GM19025 (cell line): ENCODE data around the gene EMILIN2.
"Not testable (repeated sequence)": the region's sequence is repeated elsewhere in the genome, so short reads cannot be mapped to it uniquely, and the experiment has no call there.

ENCODE experiments used
- ATAC-seq: cut with Tn5 transposase; IDR thresholded peaks from one replicate; pipeline ENCODE4 v1.9.1; 2021; ENCODE audit warnings: mild to moderate bottlenecking, low read depth, moderate library complexity; ENCODE audit not compliant: unreplicated experiment

EMILIN2 gene

GRCh38 chr18:2912357-2913299 is 65.8 kb downstream of the EMILIN2 start:
- no peak for ATAC-seq

GRCh38 chr18:2913398-2914005 is 66.7 kb downstream of the EMILIN2 start:
- ATAC-seq, result no peak

DNA sequence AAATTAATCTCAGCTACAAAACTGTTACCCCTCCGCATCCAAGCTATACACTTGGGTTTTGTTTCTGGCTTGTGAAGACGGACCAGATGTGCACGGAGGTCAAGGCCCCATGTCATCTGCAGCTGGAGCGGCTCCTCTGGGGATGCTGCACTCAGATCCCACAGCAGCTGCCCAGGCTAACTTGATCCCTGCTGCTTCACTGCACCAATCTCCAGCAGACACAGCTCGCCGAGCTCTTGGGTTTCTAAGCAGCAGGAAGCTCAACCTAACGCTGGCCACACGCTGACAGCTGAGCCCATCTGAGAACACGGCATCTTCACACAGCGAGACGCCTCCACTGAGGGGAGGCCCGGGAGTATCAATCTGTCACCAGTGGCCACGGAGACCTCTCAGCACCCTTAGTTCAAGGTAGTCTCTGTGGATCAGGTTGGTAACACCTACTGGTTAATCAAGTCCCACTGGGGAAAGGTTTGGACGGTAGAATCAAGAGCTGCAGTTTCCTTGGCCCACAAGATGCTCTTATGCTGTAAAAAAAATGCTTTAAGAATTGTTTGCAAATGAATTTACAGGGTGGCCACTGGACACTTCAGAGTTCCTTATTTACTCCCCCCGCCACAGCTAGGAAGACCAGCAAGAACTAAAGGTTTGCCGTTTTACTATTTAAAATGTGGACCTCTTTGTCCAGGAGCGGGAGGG is 67.5 kb downstream of the EMILIN2 start:
- no peak for ATAC-seq

DNA sequence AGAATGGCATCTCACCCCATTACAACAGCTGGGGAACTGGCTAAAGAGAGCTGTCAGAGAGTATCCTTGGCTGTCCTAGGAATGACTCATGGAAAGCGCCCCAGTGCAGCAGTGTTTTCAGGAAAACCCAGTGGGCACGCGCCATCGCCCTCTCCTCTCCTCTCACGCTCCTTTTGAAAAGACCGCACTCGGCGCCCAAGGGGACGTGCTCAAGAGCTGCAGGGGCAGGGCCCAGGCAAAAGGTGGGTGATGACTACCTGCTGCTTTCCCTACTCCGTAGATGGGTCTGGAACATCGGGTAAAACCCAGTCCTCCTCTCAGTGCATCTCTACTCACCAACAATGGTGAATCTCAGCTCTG is 68.1 kb downstream of the EMILIN2 start:
- ATAC-seq, result no peak

DNA sequence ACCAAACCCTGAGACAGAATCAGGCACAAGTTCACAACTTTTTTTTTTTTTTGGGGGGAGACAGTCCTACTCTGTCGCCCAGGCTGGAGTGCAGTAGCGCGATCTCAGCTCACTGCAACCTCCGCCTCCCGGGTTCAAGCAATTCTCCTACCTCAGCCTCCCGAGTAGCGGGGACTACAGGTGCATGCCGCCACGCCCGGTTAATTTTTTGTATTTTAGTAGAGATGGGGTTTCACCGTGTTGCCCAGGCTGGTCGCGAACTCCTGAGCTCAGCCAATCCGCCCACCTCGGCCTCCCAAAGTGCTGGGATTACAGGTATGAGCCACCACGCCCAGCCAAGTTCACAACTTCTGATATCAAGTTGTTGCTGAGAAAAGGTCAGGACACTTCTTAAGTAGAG is 68.7 kb downstream of the EMILIN2 start:
- ATAC-seq, result not testable (repeated sequence)

DNA sequence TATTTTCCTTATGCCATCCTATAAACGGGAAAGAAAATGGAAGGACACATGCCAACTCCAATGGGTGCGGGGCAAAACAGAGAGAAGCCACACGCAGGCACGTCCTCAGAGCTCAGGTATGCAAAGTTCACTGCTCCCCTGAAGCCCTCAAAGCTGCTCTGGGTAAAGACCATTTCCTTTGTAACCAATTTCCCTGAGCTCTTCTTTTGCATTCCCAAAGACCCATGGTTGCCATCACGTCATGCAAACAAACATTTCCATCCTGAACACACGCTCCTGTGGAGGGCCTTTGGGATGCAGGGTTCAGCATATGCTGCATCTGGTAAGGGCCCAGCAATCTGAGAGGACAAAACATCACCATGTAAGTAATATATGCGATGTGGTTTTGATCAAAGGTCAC is 69.4 kb downstream of the EMILIN2 start:
- ATAC-seq, result no peak

DNA sequence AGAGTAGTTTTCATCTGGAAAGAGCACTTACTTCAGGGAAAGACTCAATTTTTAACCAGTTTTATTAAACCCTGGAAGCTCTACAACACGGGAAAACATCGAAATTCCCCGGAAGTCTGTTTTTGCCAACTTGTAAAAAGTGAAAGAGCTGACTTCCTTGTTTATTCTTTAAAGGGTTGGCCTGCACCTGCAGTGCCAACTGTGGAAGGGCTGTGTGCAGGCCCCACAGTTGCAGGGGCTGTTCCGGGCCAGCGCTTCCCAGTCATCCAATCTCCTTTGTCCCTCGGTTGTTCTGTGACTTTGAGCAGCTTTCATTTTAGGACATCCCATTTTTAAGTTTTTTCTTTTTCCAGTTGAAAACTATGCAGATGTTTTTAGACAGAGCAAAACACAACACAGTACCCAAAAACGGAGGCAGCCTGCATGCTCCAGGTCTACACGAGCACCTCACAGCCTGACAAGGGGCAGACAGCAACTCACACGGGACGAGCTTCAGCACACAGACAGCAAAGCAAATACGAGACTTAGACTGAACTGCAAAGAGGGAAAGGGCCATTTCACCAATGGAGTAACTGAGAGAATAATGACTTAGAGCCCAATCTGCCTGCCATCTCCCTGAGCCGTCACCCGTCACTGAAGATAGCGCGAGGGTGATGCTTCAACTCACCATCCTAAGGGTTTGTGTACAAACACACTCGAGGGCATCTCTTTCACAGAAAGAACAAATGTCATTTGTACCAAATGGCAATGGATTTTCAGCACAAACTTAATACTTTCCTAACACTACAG is 70.6 kb downstream of the EMILIN2 start:
- no peak for ATAC-seq

- no peak for ATAC-seq
Observed at GRCh38 chr18:2918761-2919550, 72.2 kb downstream of the EMILIN2 start.

DNA sequence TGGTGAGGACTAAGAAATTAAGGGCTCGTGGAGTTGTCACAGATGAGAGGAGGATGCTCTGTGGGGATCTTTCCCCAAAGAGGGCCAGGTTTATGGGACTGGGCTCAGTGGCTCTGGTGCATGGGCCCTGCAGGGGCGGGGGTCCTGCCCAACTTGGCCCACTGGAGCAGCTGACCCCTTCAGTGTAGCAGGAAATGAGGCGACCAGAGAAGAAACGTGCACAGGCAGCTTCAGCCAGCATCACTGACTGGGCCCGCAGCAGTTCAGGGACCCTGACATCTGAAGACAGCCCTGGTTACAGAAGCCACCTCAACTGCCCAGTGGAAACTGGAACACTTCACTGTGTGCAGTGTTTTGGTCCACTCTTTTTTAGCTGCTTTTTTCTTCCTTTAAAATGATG is 72.8 kb downstream of the EMILIN2 start:
- no peak for ATAC-seq

DNA sequence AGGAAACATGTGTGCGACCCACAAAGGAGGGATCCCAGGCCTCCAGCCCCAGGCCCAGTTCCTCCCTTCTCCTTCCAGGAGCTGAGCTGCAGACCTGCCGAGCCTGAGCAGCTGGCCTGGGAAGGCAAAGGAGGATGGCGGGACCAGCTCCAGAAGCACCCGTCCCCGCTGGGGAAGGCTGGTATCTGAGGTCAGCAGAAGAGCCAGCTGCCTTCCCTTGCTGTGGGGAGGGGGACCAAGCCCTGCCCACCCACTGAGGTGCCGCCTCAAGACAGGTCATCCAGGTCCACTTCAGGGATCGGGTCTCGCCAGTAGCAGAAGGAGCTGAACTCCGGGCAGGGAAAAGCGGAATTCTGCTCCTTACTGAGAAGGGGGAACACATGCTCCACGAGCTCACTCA is 73.2 kb downstream of the EMILIN2 start:
- no peak for ATAC-seq

DNA sequence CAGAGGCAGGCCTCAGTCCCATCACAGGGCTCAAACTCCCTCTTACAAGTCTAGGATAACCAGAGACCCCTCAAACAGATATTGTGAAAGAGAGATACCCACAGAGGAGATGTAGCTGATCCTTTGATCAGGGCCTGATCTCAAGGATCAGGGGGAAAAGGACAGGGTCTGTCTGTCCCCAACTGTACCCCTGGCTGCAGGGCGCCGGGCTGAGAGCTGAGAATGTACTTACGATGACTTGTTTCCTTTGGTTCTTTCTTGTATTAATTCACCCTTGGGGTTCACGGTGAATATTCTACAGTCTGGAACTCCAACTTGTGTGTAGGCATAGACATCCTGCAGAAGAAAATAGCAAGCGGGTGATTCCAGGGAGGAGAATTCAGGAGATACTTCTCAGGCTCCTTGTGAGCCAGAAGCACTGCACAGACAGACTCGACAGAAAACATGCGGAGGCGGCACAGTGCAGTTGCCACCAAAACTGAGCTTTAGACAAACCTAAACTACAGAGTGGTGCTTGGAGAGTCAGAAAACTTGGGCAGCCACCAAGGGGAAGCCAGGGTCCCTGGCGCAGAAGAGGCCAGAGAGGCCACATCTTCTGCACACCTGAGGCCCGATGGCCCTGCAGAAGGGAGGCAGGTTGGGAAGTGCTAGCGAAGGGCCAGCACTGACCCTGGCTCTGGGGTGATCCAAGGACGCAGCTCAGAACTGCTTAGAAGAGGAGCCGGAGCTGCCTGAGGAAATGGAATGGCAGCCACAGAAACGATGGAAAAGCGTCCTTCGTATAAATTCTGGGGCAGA is 73.9 kb downstream of the EMILIN2 start:
- ATAC-seq, result no peak

- ATAC-seq, result no peak
Observed at GRCh38 chr18:2921778-2922177, 75.0 kb downstream of the EMILIN2 start.

DNA sequence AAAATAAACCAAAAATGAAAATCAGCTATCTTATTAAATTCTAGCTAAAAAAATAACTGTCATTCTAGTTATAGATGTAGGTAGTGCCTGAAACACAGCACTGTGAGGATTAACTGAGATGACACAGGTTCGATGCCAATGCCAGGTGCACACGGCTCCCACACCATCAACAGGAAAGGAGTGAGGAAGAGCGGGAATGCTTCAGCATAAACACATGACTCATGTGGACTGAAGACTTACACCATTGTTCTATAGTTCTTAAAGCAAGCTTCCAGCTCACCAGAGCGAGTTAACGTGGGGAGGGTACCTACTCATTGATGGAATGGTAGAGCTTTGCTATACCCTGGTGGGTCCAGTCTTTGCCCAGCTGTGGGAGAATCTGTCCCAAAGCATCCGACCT is 76.7 kb downstream of the EMILIN2 start:
- no peak for ATAC-seq

DNA sequence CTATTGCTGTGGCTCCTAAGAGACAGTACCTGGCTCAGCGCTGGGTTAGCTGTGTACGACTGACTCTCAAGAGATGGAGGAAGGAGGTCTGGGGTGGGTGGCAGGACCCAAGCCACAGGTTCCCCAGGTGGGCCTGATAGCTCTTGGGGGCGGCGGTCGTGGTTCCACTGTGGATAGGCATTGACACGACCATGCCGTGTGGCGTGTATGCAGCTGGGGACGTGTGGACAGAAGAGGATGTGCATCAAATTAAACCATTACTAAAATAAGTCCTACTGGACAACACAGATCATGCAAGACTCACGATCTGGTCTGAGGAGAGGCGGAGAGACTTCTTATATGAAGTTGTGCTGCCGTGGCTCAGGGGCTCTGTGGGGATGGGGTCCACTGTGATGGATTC is 78.1 kb downstream of the EMILIN2 start:
- no peak for ATAC-seq

GRCh38 chr18:2926528-2926927 is 79.7 kb downstream of the EMILIN2 start:
- no peak for ATAC-seq

- ATAC-seq, result no peak
Observed at GRCh38 chr18:2927745-2928144, 80.9 kb downstream of the EMILIN2 start.

DNA sequence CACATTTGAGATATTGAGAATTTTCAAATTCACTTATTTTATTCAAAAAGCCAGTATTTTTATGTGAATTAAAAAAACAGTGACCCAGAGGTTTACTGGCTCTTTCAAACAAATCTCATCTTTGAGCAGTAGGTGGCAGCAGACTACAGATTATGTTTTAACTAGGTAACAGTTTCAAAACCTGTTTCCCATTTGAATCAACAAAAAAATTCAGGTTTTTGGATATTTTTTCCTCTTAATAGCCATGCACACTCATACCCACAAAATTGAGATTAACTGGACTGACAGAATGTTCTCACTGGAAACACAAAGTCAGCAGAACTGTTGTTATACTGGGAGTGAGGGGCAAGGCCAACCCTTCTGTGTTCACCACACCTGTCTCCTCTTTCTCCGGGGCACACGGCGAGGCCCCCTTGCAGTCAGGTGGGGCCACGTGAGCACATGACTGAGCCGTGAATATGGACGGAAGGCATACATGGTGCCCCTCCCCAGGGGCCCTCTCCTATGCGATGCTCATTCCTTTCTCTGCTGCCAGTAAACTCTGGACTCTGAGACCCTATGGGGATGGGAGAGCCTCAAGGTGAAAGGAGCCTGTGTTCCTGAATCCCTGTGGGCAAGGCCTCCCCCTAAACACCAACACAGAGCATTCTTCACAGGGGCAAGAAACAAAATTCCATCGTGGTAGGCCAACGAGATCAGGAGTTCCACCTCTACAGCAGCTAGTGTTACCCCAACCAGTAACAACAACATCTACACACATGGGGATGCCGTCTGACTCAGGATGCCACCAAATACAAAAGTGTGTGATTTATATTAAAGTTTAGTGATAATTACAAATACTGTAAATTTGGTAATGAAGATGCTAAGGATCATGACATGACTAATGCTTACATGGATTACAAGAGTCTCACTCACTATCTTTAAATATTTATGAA is 85.7 kb downstream of the EMILIN2 start:
- no peak for ATAC-seq

DNA sequence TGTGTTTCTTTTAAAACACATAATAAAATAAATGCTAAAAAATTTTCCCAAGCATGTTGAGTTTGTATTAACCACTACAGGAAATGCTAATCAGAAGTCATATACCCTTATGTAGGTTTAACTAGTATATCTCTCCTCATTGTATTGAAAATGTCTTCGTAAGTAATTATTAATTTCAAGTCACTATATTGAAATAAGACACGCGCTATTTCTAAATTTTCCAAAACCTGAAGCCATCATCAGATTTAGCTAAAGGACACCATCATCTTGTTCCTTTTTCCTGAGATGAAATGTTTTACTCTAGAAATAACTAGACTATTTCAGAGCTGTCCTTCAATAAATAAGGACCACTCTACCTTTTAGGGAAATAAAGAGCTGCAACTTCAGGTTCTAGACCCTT is 87.2 kb downstream of the EMILIN2 start:
- ATAC-seq, result no peak
